Measurements from ENCODE around the gene FXYD1.

DNA sequence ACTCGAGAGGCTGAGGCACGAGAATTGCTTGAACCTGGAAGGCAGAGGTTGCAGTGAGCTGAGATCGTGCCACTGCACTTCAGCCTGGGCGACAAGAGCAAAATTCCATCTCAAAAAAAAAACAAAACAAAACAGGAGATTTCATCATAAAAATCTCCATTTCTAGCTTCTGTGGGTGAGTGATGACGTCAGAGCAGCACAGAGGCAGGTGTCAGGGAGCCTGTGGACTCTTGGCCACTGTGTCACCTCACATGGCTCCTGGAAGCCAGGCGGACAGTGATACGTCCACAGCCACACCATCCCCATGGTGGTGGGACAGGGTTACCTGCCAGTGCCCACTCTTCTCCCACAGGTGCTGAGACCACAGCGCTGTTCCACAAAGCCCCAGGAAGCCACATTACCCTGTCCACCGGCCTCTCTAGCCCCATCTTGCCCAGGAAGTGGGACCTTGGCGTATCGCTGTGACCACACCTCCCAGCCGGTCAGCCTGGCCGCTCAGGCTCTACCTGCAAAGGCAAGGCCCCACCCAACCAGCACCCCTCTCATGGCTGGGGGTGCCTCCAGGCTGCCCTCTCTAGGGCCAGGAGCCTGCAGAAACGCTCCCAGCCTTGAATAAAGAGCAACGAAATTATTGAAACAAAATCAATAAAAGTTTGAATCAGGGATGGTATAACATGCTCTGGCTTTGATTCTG lies 25.5 kb upstream of the FXYD1 start:
- TF ChIP-seq, protein P1, sequence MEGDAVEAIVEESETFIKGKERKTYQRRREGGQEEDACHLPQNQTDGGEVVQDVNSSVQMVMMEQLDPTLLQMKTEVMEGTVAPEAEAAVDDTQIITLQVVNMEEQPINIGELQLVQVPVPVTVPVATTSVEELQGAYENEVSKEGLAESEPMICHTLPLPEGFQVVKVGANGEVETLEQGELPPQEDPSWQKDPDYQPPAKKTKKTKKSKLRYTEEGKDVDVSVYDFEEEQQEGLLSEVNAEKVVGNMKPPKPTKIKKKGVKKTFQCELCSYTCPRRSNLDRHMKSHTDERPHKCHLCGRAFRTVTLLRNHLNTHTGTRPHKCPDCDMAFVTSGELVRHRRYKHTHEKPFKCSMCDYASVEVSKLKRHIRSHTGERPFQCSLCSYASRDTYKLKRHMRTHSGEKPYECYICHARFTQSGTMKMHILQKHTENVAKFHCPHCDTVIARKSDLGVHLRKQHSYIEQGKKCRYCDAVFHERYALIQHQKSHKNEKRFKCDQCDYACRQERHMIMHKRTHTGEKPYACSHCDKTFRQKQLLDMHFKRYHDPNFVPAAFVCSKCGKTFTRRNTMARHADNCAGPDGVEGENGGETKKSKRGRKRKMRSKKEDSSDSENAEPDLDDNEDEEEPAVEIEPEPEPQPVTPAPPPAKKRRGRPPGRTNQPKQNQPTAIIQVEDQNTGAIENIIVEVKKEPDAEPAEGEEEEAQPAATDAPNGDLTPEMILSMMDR (IDR thresholded peaks at IDR 0.05; ENCODE audit: borderline replicate concordance, extremely low read depth, low read length, poor library complexity, severe bottlenecking), result no peak
- TF ChIP-seq EZH2 (IDR thresholded peaks at IDR 0.05; ENCODE audit: borderline replicate concordance, low read depth, low read length, severe bottlenecking), result no peak

All from DND-41 (cell line).